ENCODE results near the gene PTPRT.

GRCh38 chr20:42150230-42150629 is 1039.5 kb downstream of the PTPRT start:
- TF ChIP-seq CTCF (conservative IDR thresholded peaks at IDR 0.05 in 1 of 2, IDR thresholded peaks at IDR 0.05 in 1 of 2; ENCODE audit: low read depth in 1 of 2, low read length in 2 of 2) (no peak), EZH2 (IDR thresholded peaks at IDR 0.05; ENCODE audit: low read length, missing control alignments) (no peak)
